Ishikawa (cell line): ENCODE results near the gene ABCD3.
A peak's percentile ranks its signal among the peaks of the same experiment; 100 is the strongest.

Experiments
- CEBPB ChIP-seq: IDR thresholded peaks from 2 replicates; pipeline ENCODE4 v1.6.1; 2012
- CREB1 ChIP-seq: IDR thresholded peaks from 2 replicates; pipeline ENCODE4 v1.6.1; 2012; ENCODE audit warnings: low read depth
- EGR1 ChIP-seq: IDR thresholded peaks from 2 replicates; pipeline ENCODE4 v1.6.1; 2012
- EP300 ChIP-seq: IDR thresholded peaks from 2 replicates; pipeline ENCODE4 v1.6.1; 2012; ENCODE audit warnings: borderline replicate concordance
- FOXM1 ChIP-seq: IDR thresholded peaks from 2 replicates; pipeline ENCODE4 v1.6.1; 2012; ENCODE audit warnings: low read depth, borderline replicate concordance
- NFIC ChIP-seq: IDR thresholded peaks from 2 replicates; pipeline ENCODE4 v1.6.1; 2012
- RAD21 ChIP-seq: IDR thresholded peaks from 2 replicates; pipeline ENCODE4 v1.6.1; 2012; ENCODE audit warnings: low read depth
- TAF1 ChIP-seq: IDR thresholded peaks from 2 replicates; pipeline ENCODE4 v1.6.1; 2012; ENCODE audit warnings: low read depth, mild to moderate bottlenecking
- TCF12 ChIP-seq: IDR thresholded peaks from 2 replicates; pipeline ENCODE4 v1.6.1; 2012; ENCODE audit warnings: low read depth
- TEAD4 ChIP-seq: IDR thresholded peaks from 2 replicates; pipeline ENCODE4 v1.6.1; 2012
- YY1 ChIP-seq: IDR thresholded peaks from 2 replicates; pipeline ENCODE4 v1.6.1; 2012; ENCODE audit warnings: low read depth
- ZBTB7A ChIP-seq: IDR thresholded peaks from 2 replicates; pipeline ENCODE4 v1.6.1; 2012; ENCODE audit warnings: low read depth
- TF ChIP-seq, protein P1 (sequence below): IDR thresholded peaks from 2 replicates; pipeline ENCODE4 v1.6.1; 2012
- TF ChIP-seq, protein P2 (sequence below): IDR thresholded peaks from 2 replicates; pipeline ENCODE4 v1.6.1; 2012; ENCODE audit warnings: low read depth, mild to moderate bottlenecking
- TF ChIP-seq, protein P3 (sequence below): IDR thresholded peaks from 2 replicates; pipeline ENCODE4 v1.6.1; 2012

The ABCD3 gene

DNA sequence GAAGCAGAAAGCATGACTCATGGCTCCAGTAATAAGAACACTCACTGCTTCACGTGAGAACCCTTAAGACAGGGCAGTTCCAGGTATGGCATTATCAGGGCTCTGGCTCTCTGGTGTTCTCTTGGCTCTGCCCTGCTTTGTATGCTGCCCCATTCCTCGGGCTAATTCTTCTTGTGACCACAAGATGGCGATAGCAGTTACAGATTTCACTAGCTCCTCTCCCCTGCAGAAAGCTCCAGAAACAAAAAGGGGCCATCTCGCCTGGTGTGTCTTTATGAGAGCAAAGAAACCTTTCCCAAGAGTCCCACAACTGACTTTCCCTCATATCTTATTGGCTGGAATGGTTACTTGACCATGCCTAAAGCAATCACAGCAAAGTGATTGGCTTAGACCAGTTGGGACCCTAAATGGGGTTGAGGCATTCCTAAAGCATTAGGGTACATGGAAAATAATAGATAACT lies 63.3 kb downstream of the ABCD3 start:
- TF ChIP-seq TAF1 (no peak), FOXM1 (no peak), TEAD4 (no peak), RAD21 (peak; percentile 63), EP300 (no peak)
- TF ChIP-seq, protein P1, sequence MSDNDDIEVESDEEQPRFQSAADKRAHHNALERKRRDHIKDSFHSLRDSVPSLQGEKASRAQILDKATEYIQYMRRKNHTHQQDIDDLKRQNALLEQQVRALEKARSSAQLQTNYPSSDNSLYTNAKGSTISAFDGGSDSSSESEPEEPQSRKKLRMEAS: no peak

DNA sequence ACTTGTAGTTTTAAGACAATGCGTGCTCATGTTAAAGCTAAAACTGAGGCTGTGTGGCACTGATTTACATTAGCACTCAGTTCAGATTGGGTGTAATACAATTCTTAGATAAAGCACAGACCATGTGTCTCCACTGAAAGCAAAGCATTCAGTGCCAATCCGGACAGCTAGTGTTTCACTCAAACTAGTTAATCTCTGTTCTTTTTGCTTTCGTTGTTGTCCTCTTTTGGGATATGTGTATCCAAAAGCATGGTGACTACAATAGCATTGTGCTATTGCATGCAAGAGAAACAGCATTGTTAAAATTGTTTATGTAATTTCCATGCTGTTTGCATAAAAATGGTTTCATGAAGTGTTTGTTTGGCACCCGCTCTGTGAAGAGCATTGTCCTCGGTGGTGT lies 68.8 kb downstream of the ABCD3 start:
- TF ChIP-seq ZBTB7A (no peak), TAF1 (no peak), RAD21 (no peak), NFIC (no peak), TEAD4 (no peak), EP300 (no peak), EGR1 (no peak), YY1 (no peak), CEBPB (no peak), FOXM1 (no peak), CREB1 (no peak), TCF12 (no peak)
- TF ChIP-seq, protein P2, sequence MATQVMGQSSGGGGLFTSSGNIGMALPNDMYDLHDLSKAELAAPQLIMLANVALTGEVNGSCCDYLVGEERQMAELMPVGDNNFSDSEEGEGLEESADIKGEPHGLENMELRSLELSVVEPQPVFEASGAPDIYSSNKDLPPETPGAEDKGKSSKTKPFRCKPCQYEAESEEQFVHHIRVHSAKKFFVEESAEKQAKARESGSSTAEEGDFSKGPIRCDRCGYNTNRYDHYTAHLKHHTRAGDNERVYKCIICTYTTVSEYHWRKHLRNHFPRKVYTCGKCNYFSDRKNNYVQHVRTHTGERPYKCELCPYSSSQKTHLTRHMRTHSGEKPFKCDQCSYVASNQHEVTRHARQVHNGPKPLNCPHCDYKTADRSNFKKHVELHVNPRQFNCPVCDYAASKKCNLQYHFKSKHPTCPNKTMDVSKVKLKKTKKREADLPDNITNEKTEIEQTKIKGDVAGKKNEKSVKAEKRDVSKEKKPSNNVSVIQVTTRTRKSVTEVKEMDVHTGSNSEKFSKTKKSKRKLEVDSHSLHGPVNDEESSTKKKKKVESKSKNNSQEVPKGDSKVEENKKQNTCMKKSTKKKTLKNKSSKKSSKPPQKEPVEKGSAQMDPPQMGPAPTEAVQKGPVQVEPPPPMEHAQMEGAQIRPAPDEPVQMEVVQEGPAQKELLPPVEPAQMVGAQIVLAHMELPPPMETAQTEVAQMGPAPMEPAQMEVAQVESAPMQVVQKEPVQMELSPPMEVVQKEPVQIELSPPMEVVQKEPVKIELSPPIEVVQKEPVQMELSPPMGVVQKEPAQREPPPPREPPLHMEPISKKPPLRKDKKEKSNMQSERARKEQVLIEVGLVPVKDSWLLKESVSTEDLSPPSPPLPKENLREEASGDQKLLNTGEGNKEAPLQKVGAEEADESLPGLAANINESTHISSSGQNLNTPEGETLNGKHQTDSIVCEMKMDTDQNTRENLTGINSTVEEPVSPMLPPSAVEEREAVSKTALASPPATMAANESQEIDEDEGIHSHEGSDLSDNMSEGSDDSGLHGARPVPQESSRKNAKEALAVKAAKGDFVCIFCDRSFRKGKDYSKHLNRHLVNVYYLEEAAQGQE: no peak
- TF ChIP-seq, protein P1: no peak
- TF ChIP-seq, protein P3, sequence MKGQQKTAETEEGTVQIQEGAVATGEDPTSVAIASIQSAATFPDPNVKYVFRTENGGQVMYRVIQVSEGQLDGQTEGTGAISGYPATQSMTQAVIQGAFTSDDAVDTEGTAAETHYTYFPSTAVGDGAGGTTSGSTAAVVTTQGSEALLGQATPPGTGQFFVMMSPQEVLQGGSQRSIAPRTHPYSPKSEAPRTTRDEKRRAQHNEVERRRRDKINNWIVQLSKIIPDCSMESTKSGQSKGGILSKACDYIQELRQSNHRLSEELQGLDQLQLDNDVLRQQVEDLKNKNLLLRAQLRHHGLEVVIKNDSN: no peak

DNA sequence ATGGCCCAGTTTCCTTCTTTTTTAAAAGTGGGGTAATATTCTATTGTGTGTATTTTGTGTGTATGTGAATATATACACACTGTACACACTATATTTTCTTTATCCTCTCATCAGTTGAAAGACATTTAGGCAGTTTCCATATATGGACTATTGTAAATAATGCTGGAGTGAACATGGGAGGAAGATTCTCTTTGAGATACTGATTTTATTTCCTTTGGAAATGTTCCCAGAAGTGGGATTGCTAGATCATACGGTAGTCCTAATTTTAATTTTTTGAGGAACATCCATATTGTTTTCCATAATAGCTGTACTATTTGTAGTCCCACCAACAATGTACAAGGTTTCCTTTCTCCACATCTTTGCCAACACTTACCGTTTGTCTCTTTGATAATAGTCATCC lies 72.4 kb downstream of the ABCD3 start:
- TF ChIP-seq, protein P1: no peak
- TF ChIP-seq YY1 (no peak), EGR1 (no peak), FOXM1 (no peak), TEAD4 (no peak), TAF1 (no peak), EP300 (no peak), NFIC (no peak), RAD21 (no peak), TCF12 (no peak), ZBTB7A (no peak)
- TF ChIP-seq, protein P2: no peak
- TF ChIP-seq, protein P3: no peak

DNA sequence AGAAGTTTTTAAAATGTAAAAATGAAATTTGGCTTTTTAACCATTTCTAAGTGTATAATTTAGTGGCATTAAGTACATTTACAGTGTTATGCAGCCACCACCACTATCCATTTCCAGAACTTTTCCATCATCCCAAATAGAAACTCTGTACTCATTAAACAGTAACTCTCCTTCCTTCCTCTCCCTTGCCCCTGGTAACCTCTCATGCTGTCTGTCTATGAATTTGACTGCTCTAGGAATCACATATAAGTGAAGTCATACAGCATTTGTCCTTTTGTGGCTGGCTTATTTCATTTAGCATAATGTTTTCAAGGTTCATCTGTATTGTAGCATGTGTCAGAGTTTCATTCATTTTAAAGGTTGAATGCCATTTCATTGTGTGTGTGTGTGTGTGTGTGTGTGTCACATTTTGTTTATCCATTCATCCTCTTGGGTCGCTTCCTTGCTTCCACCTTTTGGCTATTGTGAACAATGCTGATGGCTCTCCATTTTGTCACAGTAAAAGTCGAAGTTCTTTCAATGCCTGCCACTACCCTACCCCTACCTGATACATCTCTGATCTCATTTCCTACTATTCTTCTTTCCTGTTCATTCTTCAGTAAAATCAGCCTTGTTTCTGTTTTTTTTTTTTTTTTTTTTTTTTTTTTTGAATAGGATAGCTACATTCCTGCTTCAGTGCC lies 78.0 kb downstream of the ABCD3 start:
- TF ChIP-seq CEBPB (no peak), EGR1 (no peak), EP300 (no peak), TCF12 (no peak), NFIC (no peak), RAD21 (no peak), YY1 (no peak), TAF1 (no peak), TEAD4 (no peak), ZBTB7A (no peak), CREB1 (no peak), FOXM1 (no peak)
- TF ChIP-seq, protein P3: no peak
- TF ChIP-seq, protein P1: no peak
- TF ChIP-seq, protein P2: no peak
